Activated CD4-positive, alpha-beta T cell treated with anti-CD3 and anti-CD28 coated beads, Interleukin-2, amount 10 ng/mL, durations not matched to agents 24 days and 14 days (primary cell): ENCODE measurements around the gene ODAD3. TPM values are rescaled to one million over a fixed set of nuclear protein-coding genes. Genes with fewer than 3 reads are reported as not detected.
"Not testable (repeated sequence)": the region's sequence is repeated elsewhere in the genome, so short reads cannot be mapped to it uniquely, and the experiment has no call there.

ENCODE experiments used
- DNase-seq: peaks from one replicate; pipeline ENCODE4 v3.0.0; 2022
- H3K27ac Mint-ChIP-seq: one replicate; pipeline ENCODE4 v1.8.0; 2022; ENCODE audit warnings: mild to moderate bottlenecking, mixed read lengths
- H3K27me3 Mint-ChIP-seq: one replicate; pipeline ENCODE4 v1.8.0; 2022; ENCODE audit warnings: mixed read lengths
- H3K36me3 Mint-ChIP-seq: one replicate; pipeline ENCODE4 v1.8.0; 2022; ENCODE audit warnings: low read depth, mild to moderate bottlenecking, mixed read lengths
- H3K4me1 Mint-ChIP-seq: one replicate; pipeline ENCODE4 v1.8.0; 2021; ENCODE audit warnings: mixed read lengths
- H3K4me3 Mint-ChIP-seq: one replicate; pipeline ENCODE4 v1.8.0; 2022; ENCODE audit warnings: mild to moderate bottlenecking, moderate library complexity, mixed read lengths
- H3K9me3 Mint-ChIP-seq: one replicate; pipeline ENCODE4 v1.8.0; 2021; ENCODE audit warnings: mixed read lengths
- intact Hi-C: fragments of 100-400 bp; cut with micrococcal nuclease; formaldehyde crosslinking; loops from one replicate; pipeline ENCODE4 v1.15.1; 2023
- total RNA-seq: library from RNA; stranded (reverse); gene quantifications from 2 replicates; pipeline ENCODE4 v1.2.3, GENCODE V29; 2022

The ODAD3 gene
- total RNA-seq, 1 donor from 2014 or later: 0.12 TPM

- no peak overlapping the region for H3K27ac Mint-ChIP-seq
- intact Hi-C loops: no loop called here
Measured at GRCh38 chr19:11473725-11474124, 38.8 kb upstream of the ODAD3 start.

DNA sequence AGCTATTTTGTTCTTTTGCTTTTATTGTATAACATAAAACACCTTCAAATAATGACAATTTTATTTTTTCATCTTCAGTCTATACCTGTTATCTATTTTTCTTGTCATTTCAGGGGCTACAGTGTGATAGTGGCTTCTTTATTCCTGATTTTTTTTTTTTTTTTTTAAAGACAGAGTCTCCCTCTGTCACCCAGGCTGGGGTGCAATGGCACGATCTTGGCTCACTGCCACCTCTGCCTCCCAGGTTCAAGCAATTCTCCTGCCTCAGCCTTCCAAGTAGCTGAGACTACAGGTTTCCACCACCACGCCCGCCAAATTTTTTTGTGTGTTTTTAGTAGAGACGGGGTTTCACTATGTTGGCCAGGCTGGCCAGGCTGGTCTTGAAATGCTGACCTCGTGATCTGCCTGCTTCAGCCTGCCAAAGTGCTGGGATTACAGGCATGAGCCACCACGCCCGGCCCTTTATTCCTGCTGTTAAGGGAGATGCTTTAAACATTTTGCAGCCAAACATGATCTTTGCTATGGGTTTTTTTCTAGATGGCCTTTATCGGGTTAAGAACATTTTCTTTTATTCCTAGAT lies 33.4 kb upstream of the ODAD3 start:
- H3K27me3 Mint-ChIP-seq, DNase-seq, H3K27ac Mint-ChIP-seq, H3K4me3 Mint-ChIP-seq, H3K9me3 Mint-ChIP-seq, H3K36me3 Mint-ChIP-seq, intact Hi-C loops, H3K4me1 Mint-ChIP-seq: not testable (repeated sequence)

More at GRCh38 chr19:11473725-11474124, 38.8 kb upstream of the ODAD3 start:
- H3K4me3 Mint-ChIP-seq: no peak overlapping the region
- no peaks in the 10 kb centered on the region for H3K4me1 Mint-ChIP-seq
- no peaks in the 10 kb centered on the region for H3K9me3 Mint-ChIP-seq
- H3K27me3 Mint-ChIP-seq: peaks cover 30% of the 10 kb centered on the region
- DNase-seq: no peak
- no peaks in the 10 kb centered on the region for H3K36me3 Mint-ChIP-seq

- Mint-ChIP-seq H3K27ac (no peak overlapping the region), H3K27me3 (peaks cover 2% of the 10 kb centered on the region), H3K9me3 (no peaks in the 10 kb centered on the region), H3K36me3 (no peaks in the 10 kb centered on the region), H3K4me3 (no peak overlapping the region), H3K4me1 (no peaks in the 10 kb centered on the region)
- no peak for DNase-seq
- intact Hi-C loops: no loop called here
Measured at GRCh38 chr19:11465600-11465999, 30.7 kb upstream of the ODAD3 start.

- Mint-ChIP-seq H3K9me3 (no peaks in the 10 kb centered on the region), H3K4me1 (no peaks in the 10 kb centered on the region), H3K27me3 (peaks cover 3% of the 10 kb centered on the region), H3K36me3 (no peaks in the 10 kb centered on the region), H3K4me3 (no peak overlapping the region), H3K27ac (no peak overlapping the region)
- intact Hi-C loops: no loop called here
- no peak for DNase-seq
Measured at GRCh38 chr19:11464333-11465265, 29.7 kb upstream of the ODAD3 start.

DNA sequence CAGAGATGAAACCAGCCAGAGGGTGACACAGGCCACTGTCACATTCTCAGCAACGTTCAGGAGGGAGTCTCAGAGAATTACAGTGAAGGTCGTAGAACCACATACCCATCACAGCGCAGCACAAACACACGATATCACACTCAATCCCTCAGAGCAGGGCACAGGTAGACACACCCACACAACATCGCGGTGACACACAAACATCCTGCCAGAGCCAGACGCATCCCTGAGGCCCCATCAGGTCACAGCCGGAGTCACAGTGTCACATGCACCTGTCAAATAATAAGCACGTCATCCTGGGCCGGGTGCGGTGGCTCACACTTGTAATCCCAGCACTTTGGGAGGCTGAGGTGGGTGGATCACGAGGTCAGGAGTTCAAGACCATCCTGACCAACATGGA lies 28.5 kb upstream of the ODAD3 start:
- no peak for DNase-seq
- no peak overlapping the region for H3K4me3 Mint-ChIP-seq

DNA sequence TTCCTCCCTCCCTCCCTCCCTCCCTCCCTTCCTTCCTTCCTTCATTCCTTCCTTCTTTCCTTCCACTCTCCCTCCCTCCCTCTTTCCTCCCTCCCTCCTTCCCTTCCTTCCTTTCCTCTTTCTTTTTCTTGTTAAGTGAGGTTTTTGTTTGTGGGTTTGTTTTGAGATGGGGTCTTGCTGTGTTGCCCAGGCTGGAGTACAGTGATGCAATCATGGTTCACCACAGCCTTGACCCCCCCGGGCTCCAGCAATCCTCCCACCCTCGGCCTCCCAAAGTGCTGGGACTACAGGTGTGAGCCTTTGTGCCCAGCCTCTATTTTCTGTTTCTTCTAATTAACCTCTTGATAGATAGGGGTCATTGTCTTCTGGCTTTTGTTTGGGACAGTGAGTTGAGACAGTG lies 26.5 kb upstream of the ODAD3 start:
- H3K27me3 Mint-ChIP-seq: peaks cover 3% of the 10 kb centered on the region
- no peak overlapping the region for H3K27ac Mint-ChIP-seq
- H3K4me3 Mint-ChIP-seq: no peak overlapping the region
- DNase-seq: no peak
- no peaks in the 10 kb centered on the region for H3K36me3 Mint-ChIP-seq
- H3K9me3 Mint-ChIP-seq: no peaks in the 10 kb centered on the region
- intact Hi-C loops: no loop called here
- no peaks in the 10 kb centered on the region for H3K4me1 Mint-ChIP-seq

More for the DNA sequence above, 28.5 kb upstream of the ODAD3 start:
- intact Hi-C loops: no loop called here
- H3K27me3 Mint-ChIP-seq: peaks cover 3% of the 10 kb centered on the region
- H3K4me1 Mint-ChIP-seq: no peaks in the 10 kb centered on the region
- no peak overlapping the region for H3K27ac Mint-ChIP-seq
- H3K36me3 Mint-ChIP-seq: no peaks in the 10 kb centered on the region
- H3K9me3 Mint-ChIP-seq: no peaks in the 10 kb centered on the region

DNA sequence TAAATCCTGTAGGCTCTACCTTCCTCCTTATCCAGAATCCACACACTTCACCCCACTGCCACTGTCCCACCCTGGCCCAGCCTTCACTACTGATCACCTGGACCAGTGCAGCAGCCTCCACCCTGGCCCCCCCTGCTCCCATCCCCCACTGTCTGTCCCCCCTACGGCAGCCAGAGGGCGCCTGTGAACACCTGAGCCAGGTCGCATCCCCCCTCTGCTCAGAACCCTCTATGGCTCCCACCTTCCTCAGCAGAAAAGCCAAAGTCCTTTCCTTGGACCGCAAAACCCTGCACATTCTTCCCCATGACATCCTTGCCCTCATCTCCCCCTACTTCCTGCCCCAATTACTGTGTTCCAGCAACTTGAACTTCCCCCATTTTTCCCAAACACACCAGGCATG lies 25.3 kb upstream of the ODAD3 start:
- H3K36me3 Mint-ChIP-seq: no peaks in the 10 kb centered on the region
- no peaks in the 10 kb centered on the region for H3K4me1 Mint-ChIP-seq
- no peak for DNase-seq
- H3K27ac Mint-ChIP-seq: no peak overlapping the region
- peaks cover 3% of the 10 kb centered on the region for H3K27me3 Mint-ChIP-seq
- H3K9me3 Mint-ChIP-seq: no peaks in the 10 kb centered on the region
- intact Hi-C loops: no loop called here
- H3K4me3 Mint-ChIP-seq: no peak overlapping the region

- H3K27ac Mint-ChIP-seq, intact Hi-C loops, H3K9me3 Mint-ChIP-seq, H3K27me3 Mint-ChIP-seq, H3K36me3 Mint-ChIP-seq, DNase-seq, H3K4me3 Mint-ChIP-seq, H3K4me1 Mint-ChIP-seq: not testable (repeated sequence)
Measured at GRCh38 chr19:11458912-11459311, 24.0 kb upstream of the ODAD3 start.

- Mint-ChIP-seq H3K27ac (no peak overlapping the region), H3K4me3 (no peak overlapping the region), H3K9me3 (no peaks in the 10 kb centered on the region), H3K36me3 (no peaks in the 10 kb centered on the region), H3K4me1 (peaks cover under 1% of the 10 kb centered on the region), H3K27me3 (peaks cover 3% of the 10 kb centered on the region)
- intact Hi-C loops: no loop called here
- no peak for DNase-seq
Measured at GRCh38 chr19:11458236-11458900, 23.4 kb upstream of the ODAD3 start.

GRCh38 chr19:11457831-11458230 lies 22.9 kb upstream of the ODAD3 start:
- H3K9me3 Mint-ChIP-seq: no peaks in the 10 kb centered on the region
- intact Hi-C loops: no loop called here
- no peaks in the 10 kb centered on the region for H3K36me3 Mint-ChIP-seq
- H3K27me3 Mint-ChIP-seq: peaks cover 3% of the 10 kb centered on the region
- no peak overlapping the region for H3K4me3 Mint-ChIP-seq
- no peak for DNase-seq
- no peak overlapping the region for H3K27ac Mint-ChIP-seq
- peaks cover 2% of the 10 kb centered on the region for H3K4me1 Mint-ChIP-seq

DNA sequence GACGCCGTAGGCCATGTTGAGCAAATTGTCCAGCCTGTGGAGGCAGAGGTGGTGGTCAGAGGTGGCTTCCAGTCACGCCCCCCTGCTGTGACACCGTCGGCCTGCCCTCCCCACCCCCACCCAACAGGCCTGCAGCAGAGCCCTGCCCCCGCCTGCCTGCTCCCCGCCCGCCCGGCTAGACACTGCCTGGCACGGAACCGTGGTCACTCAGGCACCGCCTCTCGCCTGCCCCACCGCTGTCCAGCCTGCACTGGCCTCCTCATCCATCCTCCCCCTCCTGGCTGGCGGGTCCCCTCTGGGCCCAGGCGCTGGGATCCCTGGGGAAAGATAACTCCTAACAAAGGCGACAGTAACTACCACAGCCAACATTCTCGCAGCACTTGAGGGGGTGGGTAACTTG lies 22.2 kb upstream of the ODAD3 start:
- H3K4me1 Mint-ChIP-seq: peaks cover 2% of the 10 kb centered on the region
- H3K36me3 Mint-ChIP-seq: no peaks in the 10 kb centered on the region
- intact Hi-C loops: no loop called here
- peaks cover 3% of the 10 kb centered on the region for H3K27me3 Mint-ChIP-seq
- no peaks in the 10 kb centered on the region for H3K9me3 Mint-ChIP-seq
- DNase-seq: no peak
- H3K4me3 Mint-ChIP-seq: no peak overlapping the region
- no peak overlapping the region for H3K27ac Mint-ChIP-seq

DNA sequence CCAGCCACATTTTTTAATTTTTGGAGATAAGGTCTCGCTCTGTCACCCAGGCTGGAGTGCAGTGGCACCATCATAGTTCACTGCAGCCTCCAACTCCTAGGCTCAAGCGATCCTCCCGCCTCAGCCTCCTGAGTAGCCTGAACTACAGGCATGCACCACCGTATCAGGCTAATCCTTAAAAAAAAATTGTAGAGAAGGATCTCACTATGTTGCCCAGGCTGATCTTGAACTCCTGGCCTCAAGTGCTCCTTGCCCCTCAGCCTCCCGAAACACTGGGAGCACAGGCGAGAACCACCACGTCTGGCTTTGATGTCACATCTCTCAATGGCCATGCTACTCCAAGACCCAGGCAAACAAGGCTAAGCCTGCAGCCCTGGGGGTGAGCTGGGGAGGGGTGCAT lies 21.7 kb upstream of the ODAD3 start:
- intact Hi-C loops: no loop called here
- no peak for DNase-seq
- peaks cover 3% of the 10 kb centered on the region for H3K27me3 Mint-ChIP-seq
- no peak overlapping the region for H3K27ac Mint-ChIP-seq
- no peaks in the 10 kb centered on the region for H3K36me3 Mint-ChIP-seq
- H3K4me1 Mint-ChIP-seq: peaks cover 2% of the 10 kb centered on the region
- no peaks in the 10 kb centered on the region for H3K9me3 Mint-ChIP-seq
- no peak overlapping the region for H3K4me3 Mint-ChIP-seq

DNA sequence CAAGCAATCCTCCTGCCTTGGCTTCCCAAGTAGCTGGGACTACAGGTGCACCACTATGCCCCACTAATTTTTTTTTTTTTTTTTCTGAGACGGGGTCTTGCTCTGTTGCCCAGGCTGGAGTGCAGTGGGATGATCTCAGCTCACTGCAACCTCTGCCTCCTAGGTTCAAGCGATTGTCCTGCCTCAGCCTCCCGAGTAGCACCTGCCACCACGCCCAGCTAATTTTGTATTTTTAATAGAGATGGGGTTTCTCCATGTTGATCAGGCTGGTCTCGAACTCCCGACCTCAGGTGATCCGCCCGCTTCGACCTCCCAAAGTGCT lies 20.3 kb upstream of the ODAD3 start:
- DNase-seq, H3K27me3 Mint-ChIP-seq, H3K4me3 Mint-ChIP-seq, H3K36me3 Mint-ChIP-seq, H3K9me3 Mint-ChIP-seq, H3K27ac Mint-ChIP-seq, intact Hi-C loops, H3K4me1 Mint-ChIP-seq: not testable (repeated sequence)
